MCF 10A (cell line): Measurements from ENCODE around the gene C5orf47. TPM values are rescaled to one million over a fixed set of nuclear protein-coding genes. Genes with fewer than 3 reads are reported as not detected.

Experiments used
- Bru-seq: library from RNA; stranded (reverse); fragments of 400-500 nt; gene quantifications from one replicate; lab custom pipeline; 2021; lab: Mats Ljungman, UMichigan
- BruChase-seq, 2 experiments: library from RNA; stranded (reverse); fragments of 400-500 nt; gene quantifications; one replicate each; lab custom pipeline; 2021; lab: Mats Ljungman, UMichigan
- BruUV-seq: library from RNA; stranded (reverse); fragments of 400-500 nt; replicated peaks from 2 replicates; lab custom pipeline; 2021; lab: Mats Ljungman, UMichigan
- CTCF ChIA-PET: fragments of 300-600 bp; sonication (Branson Sonifier 250); formaldehyde crosslinking; extraction: SDS; loops from one replicate; lab custom pipeline; 2021; ENCODE audit warnings: antibody characterized with exemption, inconsistent platforms; lab: Yijun Ruan, JAX
- POLR2A ChIA-PET: fragments of 300-600, 350-650 bp; sonication (Branson Sonifier 250); formaldehyde crosslinking; extraction: SDS; loops from one replicate; lab custom pipeline; 2020; ENCODE audit warnings: antibody characterized with exemption, inconsistent platforms; lab: Yijun Ruan, JAX
- DNase-seq: peaks from one replicate; pipeline ENCODE4 v3.0.0-alpha.2; 2018; ENCODE audit not compliant: unreplicated experiment
- H3K27ac Mint-ChIP-seq: one replicate; pipeline ENCODE4 v1.8.0; 2022; ENCODE audit warnings: mild to moderate bottlenecking, low read depth, mixed read lengths; ENCODE audit not compliant: unreplicated experiment
- H3K27me3 Mint-ChIP-seq: one replicate; pipeline ENCODE4 v1.8.0; 2022; ENCODE audit warnings: mixed read lengths; ENCODE audit not compliant: insufficient read depth, unreplicated experiment
- H3K36me3 Mint-ChIP-seq: one replicate; pipeline ENCODE4 v1.8.0; 2022; ENCODE audit warnings: mild to moderate bottlenecking, moderate library complexity, mixed read lengths; ENCODE audit not compliant: insufficient read depth, unreplicated experiment
- H3K4me1 Mint-ChIP-seq: one replicate; pipeline ENCODE4 v1.8.0; 2022; ENCODE audit warnings: mixed read lengths; ENCODE audit not compliant: insufficient read depth, unreplicated experiment
- H3K4me3 Mint-ChIP-seq: one replicate; pipeline ENCODE4 v1.8.0; 2022; ENCODE audit warnings: mild to moderate bottlenecking, moderate library complexity, mixed read lengths; ENCODE audit not compliant: unreplicated experiment
- H3K9me3 Mint-ChIP-seq: one replicate; pipeline ENCODE4 v1.8.0; 2022; ENCODE audit warnings: mixed read lengths; ENCODE audit not compliant: unreplicated experiment
- CTCF ChIP-seq: fragments of 200-600 bp; IDR thresholded peaks from one replicate; pipeline ENCODE4 v1.8.0; 2022; ENCODE audit warnings: antibody characterized with exemption, mild to moderate bottlenecking; ENCODE audit not compliant: unreplicated experiment
- intact Hi-C: fragments of 100-400 bp; cut with micrococcal nuclease; formaldehyde crosslinking; loops from 2 replicates; pipeline ENCODE4 v1.14.1; 2022
- long read RNA-seq: library from polyadenylated mRNA; stranded (forward); transcript quantifications from one replicate; pipeline ENCODE4 v2.0.0, GENCODE V29; 2022
- total RNA-seq: library from RNA; stranded (reverse); gene quantifications from 2 replicates; pipeline ENCODE4 v1.2.3, GENCODE V29; 2022

C5orf47 gene
- not detected in 2 replicates for total RNA-seq
- Bru-seq, nascent RNA: percentile 28 among the genes with signal in this experiment
- percentile 56 among the genes with signal in this experiment for BruChase-seq, experiment 1, labeled RNA remaining after a 6-hour chase
- BruChase-seq, experiment 2, labeled RNA remaining after a 2-hour chase: percentile 49 among the genes with signal in this experiment
- long read RNA-seq: 0 reads

GRCh38 chr5:173988554-173989431 is at the start of gene C5orf47:
Gene C5orf47, plus strand, starts transcription at chr5:173989170. Its CDS starts 94 bp downstream, at chr5:173989264.
- CTCF ChIA-PET: interaction anchor here (0.9 kb wide), 1 partner anchor 56 kb away, joined by 4 read pairs; no protein-coding TSS in a partner anchor

DNA sequence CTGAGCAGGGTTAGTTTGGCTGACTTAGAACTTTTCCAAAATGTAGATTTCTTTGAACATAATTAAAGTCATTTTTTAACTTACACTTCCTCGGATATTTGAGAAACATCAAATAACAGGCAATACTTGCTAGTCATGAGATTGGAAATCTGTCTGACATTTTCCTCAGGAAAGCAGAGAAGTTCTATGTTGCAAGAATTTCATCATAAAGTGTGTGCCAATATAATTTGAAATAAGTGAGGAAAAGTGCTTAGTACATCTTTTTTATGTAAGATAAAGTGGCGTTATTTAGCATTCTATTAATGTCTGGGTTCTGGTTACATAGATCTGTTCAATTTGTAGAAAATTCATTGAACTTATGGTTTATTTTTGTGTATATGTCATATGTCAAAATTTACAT is 48.7 kb upstream of the C5orf47 start:
- Mint-ChIP-seq H3K4me3 (no peak overlapping the region), H3K27me3 (no peaks in the 10 kb centered on the region), H3K27ac (no peak overlapping the region), H3K9me3 (no peaks in the 10 kb centered on the region), H3K4me1 (peaks cover 5% of the 10 kb centered on the region), H3K36me3 (peaks cover 36% of the 10 kb centered on the region)
- no peak for TF ChIP-seq CTCF
- ChIA-PET POLR2A (interaction anchor here (0.7 to 1.9 kb wide), 2 partner anchors 9 to 23 kb away, joined by 4 to 5 read pairs; no protein-coding TSS in a partner anchor), CTCF (interaction anchor here (0.6 to 1.1 kb wide), 5 partner anchors 15 to 1151 kb away, joined by 3 to 4 read pairs (median 3); no protein-coding TSS in a partner anchor)
- DNase-seq: no peak
- intact Hi-C loops: no loop called here
- no TSS peak for BruUV-seq

More at GRCh38 chr5:173988554-173989431, at the start of gene C5orf47:
- Mint-ChIP-seq H3K4me3 (no peak within 1 kb of the TSS), H3K27me3 (no peaks in the 10 kb centered on the region), H3K36me3 (no peaks in the 10 kb centered on the region), H3K4me1 (no peaks in the 10 kb centered on the region), H3K9me3 (no peaks in the 10 kb centered on the region), H3K27ac (no peak within 1 kb of the TSS)
- intact Hi-C loops: loop anchor here (10.0 kb wide), 1 partner anchor 1014 kb away; no protein-coding TSS in a partner anchor
- DNase-seq: no peak
- TF ChIP-seq CTCF: no peak
- BruUV-seq: no TSS peak
- POLR2A ChIA-PET: no interaction called here

DNA sequence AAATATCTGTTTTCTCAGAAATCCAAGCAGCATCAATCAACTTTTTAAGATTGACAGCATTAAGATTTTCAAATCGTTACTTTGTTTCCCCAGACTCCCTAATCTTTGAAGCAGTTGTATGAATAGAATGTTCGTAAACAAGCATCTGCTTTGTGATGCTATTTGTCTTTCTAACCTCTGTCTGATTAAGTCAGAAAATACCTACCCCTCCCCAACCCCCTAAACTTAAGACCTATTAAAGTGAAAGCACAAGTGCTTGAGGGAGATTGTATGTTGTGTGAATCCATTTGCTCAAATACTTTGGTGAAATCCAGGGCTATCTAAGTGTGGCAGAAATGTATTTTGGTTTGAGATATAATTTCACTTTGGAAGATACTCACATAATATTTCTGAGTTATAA is 47.9 kb upstream of the C5orf47 start:
- peaks cover 5% of the 10 kb centered on the region for H3K4me1 Mint-ChIP-seq
- intact Hi-C loops: no loop called here
- ChIA-PET CTCF (interaction anchor here (0.6 to 1.2 kb wide), 6 partner anchors 10 to 796 kb away, joined by 3 to 5 read pairs (median 3); no protein-coding TSS in a partner anchor), POLR2A (interaction anchor here (0.7 to 1.9 kb wide), 3 partner anchors 9 to 22 kb away, joined by 3 to 6 read pairs (median 5); no protein-coding TSS in a partner anchor)
- no peaks in the 10 kb centered on the region for H3K27me3 Mint-ChIP-seq
- DNase-seq: no peak
- no peak for TF ChIP-seq CTCF
- no peaks in the 10 kb centered on the region for H3K9me3 Mint-ChIP-seq
- peaks cover 43% of the 10 kb centered on the region for H3K36me3 Mint-ChIP-seq
- H3K4me3 Mint-ChIP-seq: no peak overlapping the region
- no TSS peak for BruUV-seq
- H3K27ac Mint-ChIP-seq: no peak overlapping the region
